GM23338 (cell line): ENCODE data around the gene NLN. TPM values are rescaled to one million over a fixed set of nuclear protein-coding genes. Genes with fewer than 3 reads are reported as not detected.

Experiments used
- ATAC-seq: fragments of 200-7000 bp; cut with Tn5 transposase; 3 replicates; pipeline ENCODE4 v1.9.1; 2020
- DNase-seq: peaks from one replicate; pipeline ENCODE4 v3.0.0-alpha.2; 2015; ENCODE audit warnings: low spot score
- H2AFZ ChIP-seq: fragments of 200-600 bp; sonication (generic); 2 replicates; pipeline ENCODE4 v1.8.0; 2016; ENCODE audit warnings: antibody characterized with exemption, mild to moderate bottlenecking, moderate library complexity
- H3F3A ChIP-seq: fragments of 200-600 bp; sonication (generic); replicated peaks from 2 replicates; pipeline ENCODE4 v1.8.0; 2017; ENCODE audit warnings: antibody characterized with exemption, mixed run types, low read depth
- H3K27ac ChIP-seq: fragments of 200-600 bp; sonication (generic); 2 replicates; pipeline ENCODE4 v1.6.1; 2016; ENCODE audit warnings: low read depth
- H3K27me3 ChIP-seq: fragments of 200-600 bp; sonication (generic); 2 replicates; pipeline ENCODE4 v1.8.0; 2016; ENCODE audit warnings: mild to moderate bottlenecking, mixed run types, moderate library complexity; ENCODE audit not compliant: insufficient read depth
- H3K36me3 ChIP-seq: fragments of 200-600 bp; sonication (generic); 2 replicates; pipeline ENCODE4 v1.8.0; 2016; ENCODE audit warnings: mild to moderate bottlenecking; ENCODE audit not compliant: insufficient read depth
- H3K4me1 ChIP-seq: fragments of 200-600 bp; sonication (generic); 2 replicates; pipeline ENCODE4 v1.8.0; 2016; ENCODE audit warnings: mild to moderate bottlenecking, moderate library complexity; ENCODE audit not compliant: insufficient read depth
- H3K4me2 ChIP-seq: fragments of 200-600 bp; sonication (generic); 2 replicates; pipeline ENCODE4 v1.7.1; 2017; ENCODE audit warnings: mixed run types
- H3K4me3 ChIP-seq: fragments of 200-600 bp; sonication (generic); 2 replicates; pipeline ENCODE4 v1.6.1; 2016; ENCODE audit warnings: mixed run types
- H3K79me2 ChIP-seq: fragments of 200-600 bp; sonication (generic); replicated peaks from 2 replicates; pipeline ENCODE4 v1.8.0; 2017; ENCODE audit warnings: mild to moderate bottlenecking; ENCODE audit not compliant: insufficient read depth
- H3K9me2 ChIP-seq: fragments of 200-600 bp; sonication (generic); 2 replicates; pipeline ENCODE4 v1.8.0; 2017; ENCODE audit not compliant: insufficient read depth
- H4K20me1 ChIP-seq: fragments of 200-600 bp; sonication (generic); replicated peaks from 2 replicates; pipeline ENCODE4 v1.8.0; 2017; ENCODE audit warnings: mild to moderate bottlenecking; ENCODE audit not compliant: insufficient read depth
- H3K27ac Mint-ChIP-seq: 2 replicates; pipeline ENCODE4 v1.8.0; 2020; ENCODE audit warnings: inconsistent platforms, mild to moderate bottlenecking, moderate library complexity, mixed read lengths
- H3K27me3 Mint-ChIP-seq: 3 replicates; pipeline ENCODE4 v1.8.0; 2022; ENCODE audit warnings: low read depth, mild to moderate bottlenecking, moderate library complexity, mixed read lengths, inconsistent platforms; ENCODE audit not compliant: insufficient read depth, poor library complexity
- H3K36me3 Mint-ChIP-seq: 3 replicates; pipeline ENCODE4 v1.8.0; 2021; ENCODE audit warnings: low read depth, mild to moderate bottlenecking, inconsistent platforms, moderate library complexity, mixed read lengths
- H3K4me1 Mint-ChIP-seq: 3 replicates; pipeline ENCODE4 v1.8.0; 2020; ENCODE audit warnings: mild to moderate bottlenecking, inconsistent platforms, mixed read lengths
- H3K4me3 Mint-ChIP-seq: 3 replicates; pipeline ENCODE4 v1.8.0; 2021; ENCODE audit warnings: moderate library complexity, mild to moderate bottlenecking, inconsistent platforms, mixed read lengths
- H3K9me3 Mint-ChIP-seq: 3 replicates; pipeline ENCODE4 v1.8.0; 2020; ENCODE audit warnings: moderate library complexity, mild to moderate bottlenecking, inconsistent platforms, mixed read lengths
- CREB1 ChIP-seq: fragments of 250-450 bp; sonication (Bioruptor Pico); IDR thresholded peaks from 2 replicates; pipeline ENCODE4 v1.5.0; 2020; ENCODE audit warnings: low read depth, mild to moderate bottlenecking, moderate library complexity
- EZH2 ChIP-seq: fragments of 200-600 bp; sonication (generic); IDR thresholded peaks from one replicate; pipeline ENCODE4 v1.8.0; 2017; ENCODE audit warnings: antibody characterized with exemption, mild to moderate bottlenecking, low read depth; ENCODE audit not compliant: unreplicated experiment
- EZH2phosphoT487 ChIP-seq: fragments of 200-600 bp; sonication (generic); IDR thresholded peaks from one replicate; pipeline ENCODE4 v1.8.1; 2018; ENCODE audit warnings: antibody characterized with exemption; ENCODE audit not compliant: unreplicated experiment
- NANOG ChIP-seq: IDR thresholded peaks from 2 replicates; pipeline ENCODE4 v1.6.1; 2016; ENCODE audit warnings: antibody characterized with exemption, borderline replicate concordance
- ZNF331 ChIP-seq: fragments of 250-450 bp; sonication (Bioruptor Pico); IDR thresholded peaks from 2 replicates; pipeline ENCODE4 v1.5.0; 2020; ENCODE audit warnings: low read depth, mild to moderate bottlenecking, moderate library complexity
- polyA plus RNA-seq: library from polyadenylated mRNA; unstranded; fragments of >200 nt; fragmentation: Nextera tagmentation; extraction: Ambion mirVana; gene quantifications from 2 replicates; pipeline ENCODE4 v1.2.1, GENCODE V29; 2016
- total RNA-seq: library from RNA; depleted of rRNA; stranded (reverse); fragments of >200 nt; shearing (Covaris generic); gene quantifications from 2 replicates; pipeline ENCODE4 v1.2.3, GENCODE V29; 2014
- TF ChIP-seq, protein P1 (sequence below): fragments of 250-450 bp; sonication (Bioruptor Pico); IDR thresholded peaks from 2 replicates; pipeline ENCODE4 v1.5.0; 2020; ENCODE audit warnings: mild to moderate bottlenecking, moderate library complexity
- TF ChIP-seq, protein P2 (sequence below): IDR thresholded peaks from one replicate; pipeline ENCODE4 v1.6.1; 2018; ENCODE audit warnings: antibody characterized with exemption; ENCODE audit not compliant: unreplicated experiment
- TF ChIP-seq, protein P3 (sequence below), 2 experiments: fragments of 200-600 bp in 1 of 2; sonication (generic) in 1 of 2; conservative IDR thresholded peaks; 2 replicates each; pipeline versions ENCODE4 v1.5.1 to v1.6.1; 2016 to 2017; ENCODE audit warnings: antibody characterized with exemption in 2 of 2, low read depth in 2 of 2, mild to moderate bottlenecking in 2 of 2, moderate library complexity in 1 of 2

Gene NLN
- total and polyA plus RNA-seq, 2 experiments from 2014 or later = 56.4 to 168 TPM

DNA sequence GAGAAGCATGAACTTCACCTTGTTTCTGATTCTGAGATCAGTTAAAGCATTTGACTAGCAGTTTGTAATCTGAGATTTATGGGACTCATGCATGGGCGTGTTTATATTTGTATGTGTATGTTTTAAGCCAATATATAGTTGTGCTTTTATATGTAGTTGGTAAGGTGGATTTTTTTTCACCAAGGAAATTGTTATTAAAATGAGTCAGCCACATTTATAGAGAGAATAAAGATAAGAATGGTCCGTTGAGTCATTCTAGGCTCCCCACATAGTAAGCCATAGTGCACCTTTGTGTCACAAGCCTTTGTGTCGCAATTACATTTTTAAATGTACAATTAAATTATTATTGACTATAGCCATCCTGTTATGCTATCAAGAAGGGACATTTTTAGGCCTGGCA is 89.0 kb downstream of the NLN start (continued):
- TF ChIP-seq, protein P1, sequence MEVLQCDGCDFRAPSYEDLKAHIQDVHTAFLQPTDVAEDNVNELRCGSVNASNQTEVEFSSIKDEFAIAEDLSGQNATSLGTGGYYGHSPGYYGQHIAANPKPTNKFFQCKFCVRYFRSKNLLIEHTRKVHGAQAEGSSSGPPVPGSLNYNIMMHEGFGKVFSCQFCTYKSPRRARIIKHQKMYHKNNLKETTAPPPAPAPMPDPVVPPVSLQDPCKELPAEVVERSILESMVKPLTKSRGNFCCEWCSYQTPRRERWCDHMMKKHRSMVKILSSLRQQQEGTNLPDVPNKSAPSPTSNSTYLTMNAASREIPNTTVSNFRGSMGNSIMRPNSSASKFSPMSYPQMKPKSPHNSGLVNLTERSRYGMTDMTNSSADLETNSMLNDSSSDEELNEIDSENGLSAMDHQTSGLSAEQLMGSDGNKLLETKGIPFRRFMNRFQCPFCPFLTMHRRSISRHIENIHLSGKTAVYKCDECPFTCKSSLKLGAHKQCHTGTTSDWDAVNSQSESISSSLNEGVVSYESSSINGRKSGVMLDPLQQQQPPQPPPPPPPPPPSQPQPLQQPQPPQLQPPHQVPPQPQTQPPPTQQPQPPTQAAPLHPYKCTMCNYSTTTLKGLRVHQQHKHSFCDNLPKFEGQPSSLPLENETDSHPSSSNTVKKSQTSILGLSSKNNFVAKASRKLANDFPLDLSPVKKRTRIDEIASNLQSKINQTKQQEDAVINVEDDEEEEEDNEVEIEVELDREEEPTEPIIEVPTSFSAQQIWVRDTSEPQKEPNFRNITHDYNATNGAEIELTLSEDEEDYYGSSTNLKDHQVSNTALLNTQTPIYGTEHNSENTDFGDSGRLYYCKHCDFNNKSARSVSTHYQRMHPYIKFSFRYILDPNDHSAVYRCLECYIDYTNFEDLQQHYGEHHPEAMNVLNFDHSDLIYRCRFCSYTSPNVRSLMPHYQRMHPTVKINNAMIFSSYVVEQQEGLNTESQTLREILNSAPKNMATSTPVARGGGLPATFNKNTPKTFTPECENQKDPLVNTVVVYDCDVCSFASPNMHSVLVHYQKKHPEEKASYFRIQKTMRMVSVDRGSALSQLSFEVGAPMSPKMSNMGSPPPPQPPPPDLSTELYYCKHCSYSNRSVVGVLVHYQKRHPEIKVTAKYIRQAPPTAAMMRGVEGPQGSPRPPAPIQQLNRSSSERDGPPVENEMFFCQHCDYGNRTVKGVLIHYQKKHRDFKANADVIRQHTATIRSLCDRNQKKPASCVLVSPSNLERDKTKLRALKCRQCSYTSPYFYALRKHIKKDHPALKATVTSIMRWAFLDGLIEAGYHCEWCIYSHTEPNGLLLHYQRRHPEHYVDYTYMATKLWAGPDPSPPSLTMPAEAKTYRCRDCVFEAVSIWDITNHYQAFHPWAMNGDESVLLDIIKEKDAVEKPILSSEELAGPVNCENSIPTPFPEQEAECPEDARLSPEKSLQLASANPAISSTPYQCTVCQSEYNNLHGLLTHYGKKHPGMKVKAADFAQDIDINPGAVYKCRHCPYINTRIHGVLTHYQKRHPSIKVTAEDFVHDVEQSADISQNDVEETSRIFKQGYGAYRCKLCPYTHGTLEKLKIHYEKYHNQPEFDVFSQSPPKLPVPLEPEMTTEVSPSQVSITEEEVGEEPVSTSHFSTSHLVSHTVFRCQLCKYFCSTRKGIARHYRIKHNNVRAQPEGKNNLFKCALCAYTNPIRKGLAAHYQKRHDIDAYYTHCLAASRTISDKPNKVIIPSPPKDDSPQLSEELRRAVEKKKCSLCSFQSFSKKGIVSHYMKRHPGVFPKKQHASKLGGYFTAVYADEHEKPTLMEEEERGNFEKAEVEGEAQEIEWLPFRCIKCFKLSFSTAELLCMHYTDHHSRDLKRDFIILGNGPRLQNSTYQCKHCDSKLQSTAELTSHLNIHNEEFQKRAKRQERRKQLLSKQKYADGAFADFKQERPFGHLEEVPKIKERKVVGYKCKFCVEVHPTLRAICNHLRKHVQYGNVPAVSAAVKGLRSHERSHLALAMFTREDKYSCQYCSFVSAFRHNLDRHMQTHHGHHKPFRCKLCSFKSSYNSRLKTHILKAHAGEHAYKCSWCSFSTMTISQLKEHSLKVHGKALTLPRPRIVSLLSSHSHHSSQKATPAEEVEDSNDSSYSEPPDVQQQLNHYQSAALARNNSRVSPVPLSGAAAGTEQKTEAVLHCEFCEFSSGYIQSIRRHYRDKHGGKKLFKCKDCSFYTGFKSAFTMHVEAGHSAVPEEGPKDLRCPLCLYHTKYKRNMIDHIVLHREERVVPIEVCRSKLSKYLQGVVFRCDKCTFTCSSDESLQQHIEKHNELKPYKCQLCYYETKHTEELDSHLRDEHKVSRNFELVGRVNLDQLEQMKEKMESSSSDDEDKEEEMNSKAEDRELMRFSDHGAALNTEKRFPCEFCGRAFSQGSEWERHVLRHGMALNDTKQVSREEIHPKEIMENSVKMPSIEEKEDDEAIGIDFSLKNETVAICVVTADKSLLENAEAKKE = no peak
- TF ChIP-seq, protein P2, sequence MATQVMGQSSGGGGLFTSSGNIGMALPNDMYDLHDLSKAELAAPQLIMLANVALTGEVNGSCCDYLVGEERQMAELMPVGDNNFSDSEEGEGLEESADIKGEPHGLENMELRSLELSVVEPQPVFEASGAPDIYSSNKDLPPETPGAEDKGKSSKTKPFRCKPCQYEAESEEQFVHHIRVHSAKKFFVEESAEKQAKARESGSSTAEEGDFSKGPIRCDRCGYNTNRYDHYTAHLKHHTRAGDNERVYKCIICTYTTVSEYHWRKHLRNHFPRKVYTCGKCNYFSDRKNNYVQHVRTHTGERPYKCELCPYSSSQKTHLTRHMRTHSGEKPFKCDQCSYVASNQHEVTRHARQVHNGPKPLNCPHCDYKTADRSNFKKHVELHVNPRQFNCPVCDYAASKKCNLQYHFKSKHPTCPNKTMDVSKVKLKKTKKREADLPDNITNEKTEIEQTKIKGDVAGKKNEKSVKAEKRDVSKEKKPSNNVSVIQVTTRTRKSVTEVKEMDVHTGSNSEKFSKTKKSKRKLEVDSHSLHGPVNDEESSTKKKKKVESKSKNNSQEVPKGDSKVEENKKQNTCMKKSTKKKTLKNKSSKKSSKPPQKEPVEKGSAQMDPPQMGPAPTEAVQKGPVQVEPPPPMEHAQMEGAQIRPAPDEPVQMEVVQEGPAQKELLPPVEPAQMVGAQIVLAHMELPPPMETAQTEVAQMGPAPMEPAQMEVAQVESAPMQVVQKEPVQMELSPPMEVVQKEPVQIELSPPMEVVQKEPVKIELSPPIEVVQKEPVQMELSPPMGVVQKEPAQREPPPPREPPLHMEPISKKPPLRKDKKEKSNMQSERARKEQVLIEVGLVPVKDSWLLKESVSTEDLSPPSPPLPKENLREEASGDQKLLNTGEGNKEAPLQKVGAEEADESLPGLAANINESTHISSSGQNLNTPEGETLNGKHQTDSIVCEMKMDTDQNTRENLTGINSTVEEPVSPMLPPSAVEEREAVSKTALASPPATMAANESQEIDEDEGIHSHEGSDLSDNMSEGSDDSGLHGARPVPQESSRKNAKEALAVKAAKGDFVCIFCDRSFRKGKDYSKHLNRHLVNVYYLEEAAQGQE = no peak

DNA sequence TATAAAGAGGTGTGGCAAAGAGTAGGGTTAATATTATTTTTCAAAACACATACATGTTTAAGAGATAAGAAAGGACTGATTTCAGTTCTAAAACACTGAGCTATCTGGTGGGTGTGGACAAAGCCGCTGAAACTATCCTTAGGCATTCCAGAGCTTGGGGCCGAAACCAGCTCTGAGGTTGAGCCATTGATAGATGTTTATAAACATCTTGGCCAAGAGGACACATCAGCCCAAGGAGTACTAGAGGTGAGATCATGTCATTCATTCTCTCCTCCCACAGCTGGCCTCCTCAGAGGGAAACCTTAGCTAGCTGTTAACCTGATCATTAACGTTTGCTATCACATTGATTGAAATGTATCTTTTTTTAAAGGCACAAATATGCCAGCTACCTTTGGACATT is 89.9 kb downstream of the NLN start:
- Histone ChIP-seq H3F3A (no peaks in the 10 kb centered on the region), H4K20me1 (0 out of 2 replicates have a peak, but pooled peaks cover 9% of the 10 kb centered on the region), H3K4me3 (no peak overlapping the region), H3K27me3 (no peaks in the 10 kb centered on the region), H3K27ac (no peak overlapping the region), H3K4me1 (peaks cover under 1% of the 10 kb centered on the region; the same call in 1 of the 2 replicates), H3K9me2 (no peaks in the 10 kb centered on the region), H3K36me3 (peaks cover 37% of the 10 kb centered on the region; the same call in 1 of the 2 replicates), H2AFZ (no peak overlapping the region), H3K4me2 (no peak overlapping the region), H3K79me2 (no peaks in the 10 kb centered on the region)
- Mint-ChIP-seq H3K27me3 (peaks cover 3% of the 10 kb centered on the region), H3K9me3 (no peaks in the 10 kb centered on the region), H3K27ac (no peak overlapping the region), H3K36me3 (peaks cover 75% of the 10 kb centered on the region), H3K4me1 (peaks cover 2% of the 10 kb centered on the region; the same call in 2 of the 3 replicates), H3K4me3 (no peak overlapping the region)
- DNase-seq (no peak), ATAC-seq (no peak)
- no peak for TF ChIP-seq CREB1 (CRISPR knock-in tag)
- no peak for TF ChIP-seq EZH2
- TF ChIP-seq EZH2phosphoT487 = no peak
- TF ChIP-seq, protein P3, sequence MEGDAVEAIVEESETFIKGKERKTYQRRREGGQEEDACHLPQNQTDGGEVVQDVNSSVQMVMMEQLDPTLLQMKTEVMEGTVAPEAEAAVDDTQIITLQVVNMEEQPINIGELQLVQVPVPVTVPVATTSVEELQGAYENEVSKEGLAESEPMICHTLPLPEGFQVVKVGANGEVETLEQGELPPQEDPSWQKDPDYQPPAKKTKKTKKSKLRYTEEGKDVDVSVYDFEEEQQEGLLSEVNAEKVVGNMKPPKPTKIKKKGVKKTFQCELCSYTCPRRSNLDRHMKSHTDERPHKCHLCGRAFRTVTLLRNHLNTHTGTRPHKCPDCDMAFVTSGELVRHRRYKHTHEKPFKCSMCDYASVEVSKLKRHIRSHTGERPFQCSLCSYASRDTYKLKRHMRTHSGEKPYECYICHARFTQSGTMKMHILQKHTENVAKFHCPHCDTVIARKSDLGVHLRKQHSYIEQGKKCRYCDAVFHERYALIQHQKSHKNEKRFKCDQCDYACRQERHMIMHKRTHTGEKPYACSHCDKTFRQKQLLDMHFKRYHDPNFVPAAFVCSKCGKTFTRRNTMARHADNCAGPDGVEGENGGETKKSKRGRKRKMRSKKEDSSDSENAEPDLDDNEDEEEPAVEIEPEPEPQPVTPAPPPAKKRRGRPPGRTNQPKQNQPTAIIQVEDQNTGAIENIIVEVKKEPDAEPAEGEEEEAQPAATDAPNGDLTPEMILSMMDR (conservative IDR thresholded peaks at IDR 0.05; ENCODE audit: low read depth in 2 of 2) = no peak
- no peak for TF ChIP-seq ZNF331
- TF ChIP-seq NANOG = no peak
- TF ChIP-seq, protein P2 = no peak
